HG03439 (cell line): ENCODE results near the gene SEMA3F.

Experiments used
- ATAC-seq: cut with Tn5 transposase; IDR thresholded peaks from one replicate; pipeline ENCODE4 v1.9.1; 2021; ENCODE audit warnings: mild to moderate bottlenecking, moderate library complexity; ENCODE audit not compliant: unreplicated experiment

Gene SEMA3F

DNA sequence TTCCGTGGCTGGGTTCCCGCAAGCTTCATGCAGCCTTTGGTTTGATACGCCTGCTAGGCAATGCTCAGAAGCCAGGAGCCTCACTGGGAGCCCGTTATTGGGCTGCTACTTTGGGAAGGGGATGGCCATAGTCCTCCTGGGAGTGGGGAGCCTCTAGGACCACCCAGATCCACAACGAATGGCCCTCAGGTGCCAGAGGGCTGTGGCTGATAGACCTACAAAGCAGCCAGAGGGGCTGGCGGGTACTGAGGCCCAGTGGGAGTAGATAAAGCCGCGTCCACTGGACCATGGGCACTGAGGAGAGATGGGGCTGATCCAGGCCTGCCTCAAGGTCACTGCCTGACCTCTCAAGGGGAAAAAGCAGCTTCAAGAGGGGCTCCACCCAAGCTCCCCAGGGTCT, 37.0 kb downstream of the SEMA3F start:
- no peak for ATAC-seq

DNA sequence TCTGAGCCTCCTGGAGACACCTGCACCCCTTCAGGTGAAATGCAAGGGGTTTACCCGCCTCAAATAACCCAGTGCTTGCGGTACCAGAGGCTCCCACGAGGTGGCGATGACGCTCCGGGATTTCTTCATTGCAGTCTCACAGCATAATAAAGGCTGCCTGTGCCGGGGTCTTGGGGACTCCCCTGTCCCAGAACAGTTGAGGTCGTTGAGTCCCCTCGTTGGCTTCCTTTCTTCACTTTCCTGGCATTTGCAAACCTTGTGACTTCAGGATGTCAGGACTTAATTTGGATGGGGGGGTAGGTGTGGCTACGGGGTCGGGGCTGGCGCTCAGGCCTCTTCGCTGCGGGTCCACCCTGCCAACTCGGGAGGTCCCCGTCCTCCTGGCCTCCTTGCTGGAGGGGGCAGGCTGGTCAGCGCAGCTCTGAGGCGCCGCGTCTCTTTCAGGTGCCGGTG, 37.6 kb downstream of the SEMA3F start:
- no peak for ATAC-seq

- ATAC-seq: no peak
Observed at GRCh38 chr3:50193286-50193685, 38.2 kb downstream of the SEMA3F start.

- ATAC-seq: no peak
Observed at GRCh38 chr3:50193746-50194127, 38.6 kb downstream of the SEMA3F start.

- no peak for ATAC-seq
Observed at GRCh38 chr3:50194128-50194902, 39.2 kb downstream of the SEMA3F start.

- ATAC-seq: no peak
Observed at GRCh38 chr3:50194903-50195500, 39.9 kb downstream of the SEMA3F start.

GRCh38 chr3:50195501-50196252, 40.6 kb downstream of the SEMA3F start:
- ATAC-seq: no peak

- no peak for ATAC-seq
Observed at GRCh38 chr3:50196253-50196801, 41.2 kb downstream of the SEMA3F start.

GRCh38 chr3:50201573-50202315, 46.6 kb downstream of the SEMA3F start:
- no peak for ATAC-seq

- ATAC-seq: no peak
Observed at GRCh38 chr3:50202353-50203112, 47.4 kb downstream of the SEMA3F start.

- no peak for ATAC-seq
Observed at GRCh38 chr3:50203113-50203808, 48.1 kb downstream of the SEMA3F start.

DNA sequence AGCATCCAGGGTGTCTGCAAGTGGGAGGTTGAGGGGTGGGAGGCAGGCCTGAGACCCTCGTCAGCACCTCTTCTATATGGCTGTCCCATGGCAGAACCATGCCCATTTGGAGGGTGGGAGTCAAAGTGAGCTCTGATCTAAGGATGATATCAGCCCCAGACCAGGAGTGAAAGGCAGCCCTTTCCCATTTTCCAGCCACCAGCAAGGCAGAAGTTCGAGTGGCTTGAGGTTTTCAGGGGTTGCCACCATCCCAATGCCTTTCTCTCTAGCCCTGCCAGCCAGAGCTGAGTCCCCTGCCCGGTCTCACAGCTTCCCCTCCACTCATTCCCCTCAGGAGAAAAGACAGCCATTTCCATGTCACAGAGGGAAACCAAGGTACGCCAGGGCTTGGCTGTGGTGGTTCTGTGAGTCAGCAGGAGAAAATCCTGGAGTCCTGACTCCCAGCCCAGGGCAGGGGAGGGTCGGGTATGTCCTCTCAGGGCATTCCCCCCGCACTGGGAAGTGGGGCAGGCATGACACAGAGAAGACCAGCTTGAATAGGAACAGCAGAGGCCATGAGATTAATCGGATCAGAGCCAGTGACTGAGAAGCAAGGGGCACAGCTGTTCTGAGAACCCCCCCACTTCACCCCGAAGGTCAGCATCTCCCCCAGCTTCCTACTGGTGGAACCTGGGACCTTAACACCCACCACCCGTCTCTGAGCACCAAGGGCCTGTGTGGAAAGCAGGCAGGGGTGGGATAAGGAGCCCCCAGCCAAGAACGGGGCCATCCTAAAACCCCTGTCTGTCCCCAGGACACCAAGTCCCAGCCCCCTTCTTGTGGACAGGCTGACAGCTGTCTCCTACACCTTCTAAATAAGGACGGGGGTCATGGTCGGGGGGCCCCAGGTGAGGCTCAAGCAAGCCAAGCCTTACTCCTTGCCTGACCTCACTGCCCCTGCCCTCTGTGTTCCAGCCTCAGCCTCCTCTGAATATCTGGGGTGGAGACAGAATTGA, 49.0 kb downstream of the SEMA3F start:
- ATAC-seq: no peak

DNA sequence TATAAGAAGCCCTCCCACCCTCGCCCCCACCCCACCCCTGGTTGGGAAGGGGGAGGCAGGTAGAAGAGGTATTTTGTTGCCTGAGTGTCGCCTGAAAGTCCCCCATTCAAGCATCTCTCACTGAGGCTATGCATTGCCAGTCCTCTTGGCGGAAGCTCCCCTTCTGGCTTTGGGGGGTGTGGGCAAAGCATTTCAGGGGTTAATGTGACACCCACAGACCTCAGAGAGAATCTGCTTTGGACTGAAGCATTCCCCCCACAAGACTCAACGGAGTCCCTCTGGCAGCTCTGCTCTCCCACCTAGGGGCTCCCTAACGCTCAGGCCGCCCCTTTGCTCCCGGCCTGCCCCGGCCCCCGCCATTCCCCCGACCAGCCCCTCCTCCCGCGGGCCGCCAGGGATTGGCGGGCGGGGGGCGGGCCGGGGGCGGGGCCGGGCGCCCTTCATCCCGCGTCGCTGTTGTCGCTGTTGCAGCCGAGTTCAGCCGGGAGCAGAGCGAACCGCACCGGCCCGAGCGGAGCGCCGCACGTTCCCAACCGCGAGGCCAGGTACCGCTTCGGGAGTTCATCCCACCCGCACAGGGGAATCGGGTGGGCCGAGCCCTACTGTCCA, 49.8 kb downstream of the SEMA3F start, which contains the start of gene SLC38A3:
TSS of gene SLC38A3 (plus strand) at position 468 of the 609 bp plus-strand sequence. CDS start 8,929 bp downstream, outside the sequence.
- ATAC-seq: no peak

DNA sequence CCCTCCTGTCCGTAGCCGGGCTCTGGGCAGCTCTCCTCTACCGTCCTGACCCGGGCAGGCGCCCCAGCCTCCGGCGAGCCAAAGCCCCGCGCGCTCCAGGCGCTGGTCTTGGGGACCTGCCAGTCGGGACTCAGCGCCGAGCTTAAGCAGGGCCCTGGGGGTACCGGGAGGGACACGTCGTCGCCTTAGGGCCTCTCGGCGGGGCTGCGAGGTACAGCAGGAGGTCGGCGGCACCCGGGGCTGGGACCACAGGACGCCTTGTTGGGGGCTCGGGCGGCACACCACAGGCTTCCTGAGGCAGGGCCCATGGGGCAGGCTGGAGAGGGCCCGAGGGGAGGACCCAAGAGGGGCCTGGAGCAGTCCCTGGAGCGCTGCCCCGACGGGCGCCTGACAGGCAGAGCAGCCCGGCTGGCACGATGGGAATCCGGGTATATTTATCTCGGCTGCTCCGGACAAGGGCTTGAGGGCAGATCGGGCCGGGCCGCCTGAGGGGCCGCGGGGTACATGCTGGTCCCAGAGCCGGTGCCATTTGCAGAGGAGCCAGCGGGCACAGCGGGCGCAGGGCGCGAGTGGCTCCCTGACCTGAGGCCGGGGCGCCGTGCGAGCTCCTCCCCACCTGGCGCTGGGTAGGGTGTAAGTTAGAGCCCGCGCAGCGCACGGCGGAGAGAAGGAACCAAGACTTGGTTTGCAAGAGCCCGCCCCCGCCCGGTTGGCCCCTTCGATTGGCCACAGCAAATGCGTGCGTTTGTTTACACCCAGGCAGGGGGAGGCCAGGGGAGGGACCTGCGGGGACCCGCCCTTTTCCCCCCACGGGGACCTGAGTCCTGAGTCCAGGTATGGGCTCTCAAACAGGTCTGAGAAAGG, 50.5 kb downstream of the SEMA3F start:
- no peak for ATAC-seq

DNA sequence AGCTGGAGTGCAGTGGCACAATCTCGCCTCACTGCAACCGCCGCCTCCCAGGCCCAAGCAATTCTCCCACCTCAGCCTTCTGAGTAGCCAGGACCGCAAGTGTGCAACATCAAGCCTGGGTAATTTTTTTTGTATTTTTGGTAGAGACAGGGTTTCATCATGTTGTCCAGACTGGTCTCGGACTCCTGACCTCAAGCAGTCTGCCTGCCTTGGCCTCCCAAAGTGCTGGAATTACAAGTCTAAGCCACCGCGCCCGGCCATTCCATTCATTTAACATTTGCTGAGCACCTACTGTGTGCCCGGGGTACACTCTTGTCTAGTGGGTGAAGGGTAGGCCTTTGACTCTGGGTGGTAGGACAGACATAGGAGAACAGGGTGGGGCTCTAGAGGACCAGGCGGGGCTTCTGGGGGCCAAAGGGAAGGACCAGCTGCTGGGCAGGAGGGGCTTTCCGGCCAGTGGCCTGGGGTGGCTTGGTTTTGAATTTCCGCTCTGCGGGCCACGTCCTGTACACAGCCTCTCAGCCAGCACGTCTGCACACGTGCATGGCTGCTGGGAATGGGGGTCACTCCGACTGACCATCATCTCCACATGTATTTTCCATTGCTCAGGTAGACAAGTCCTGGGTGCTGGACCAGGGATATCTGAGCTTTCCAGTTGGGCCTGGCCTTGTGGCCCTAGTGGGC, 52.4 kb downstream of the SEMA3F start:
- ATAC-seq: no peak

- ATAC-seq: no peak
Observed at GRCh38 chr3:50208677-50209344, 53.7 kb downstream of the SEMA3F start.
